OCI-LY3 (cell line): Measurements from ENCODE around the gene DTNA.

Experiments
- H2AFZ ChIP-seq: fragments of 200-600, 300-600 bp; shearing (Covaris generic); 2 replicates; pipeline ENCODE4 v1.6.0; 2014; ENCODE audit warnings: antibody characterized with exemption, low read depth, low read length
- H3K27ac ChIP-seq: fragments of 200-600, 300-600 bp; sonication (generic); 2 replicates; pipeline ENCODE4 v1.5.1; 2014; ENCODE audit warnings: mild to moderate bottlenecking, low read length, moderate library complexity, mixed read lengths
- H3K27me3 ChIP-seq: fragments of 200-600, 300-600 bp; sonication (generic); 2 replicates; pipeline ENCODE4 v1.6.1; 2014; ENCODE audit warnings: low read depth, low read length, mixed read lengths
- H3K36me3 ChIP-seq: fragments of 200-600, 300-600 bp; sonication (generic); replicated peaks from 2 replicates; pipeline ENCODE3; 2014; ENCODE audit warnings: low read depth, low read length, mixed read lengths
- H3K4me1 ChIP-seq: fragments of 300-600, 200-600 bp; sonication (generic); 2 replicates; pipeline ENCODE4 v1.6.1; 2014; ENCODE audit warnings: low read length, mixed read lengths
- H3K4me2 ChIP-seq: fragments of 200-600, 300-600 bp; sonication (generic); 2 replicates; pipeline ENCODE4 v1.6.1; 2014; ENCODE audit warnings: low read length, mixed read lengths
- H3K4me3 ChIP-seq: fragments of 300-600, 200-600 bp; sonication (generic); 2 replicates; pipeline ENCODE4 v1.5.1; 2014; ENCODE audit warnings: antibody characterized with exemption, mild to moderate bottlenecking, low read length, moderate library complexity
- H3K79me2 ChIP-seq: fragments of 300-600, 200-600 bp; shearing (Covaris generic); 2 replicates; pipeline ENCODE4 v1.6.1; 2014; ENCODE audit warnings: mild to moderate bottlenecking, low read length, mixed read lengths
- H3K9ac ChIP-seq: fragments of 300-600, 200-600 bp; shearing (Covaris generic); 2 replicates; pipeline ENCODE4 v1.6.0; 2014; ENCODE audit warnings: mild to moderate bottlenecking, low read length, moderate library complexity
- H3K9me3 ChIP-seq: fragments of 200-600, 300-600 bp; shearing (Covaris generic); 2 replicates; pipeline ENCODE4 v1.6.1; 2014; ENCODE audit warnings: low read length, mixed read lengths; ENCODE audit not compliant: insufficient read depth
- H4K20me1 ChIP-seq: fragments of 200-600, 300-600 bp; sonication (generic); 2 replicates; pipeline ENCODE4 v1.6.1; 2016; ENCODE audit warnings: low read length, mixed read lengths; ENCODE audit not compliant: insufficient read depth
- EZH2phosphoT487 ChIP-seq: fragments of 200-600 bp; shearing (Covaris generic); IDR thresholded peaks from 2 replicates; pipeline ENCODE4 v1.6.1; 2018; ENCODE audit warnings: antibody characterized with exemption, mixed run types, low read depth
- TF ChIP-seq, protein P1 (sequence below): fragments of 200-600, 300-600 bp; sonication (generic); IDR thresholded peaks from 2 replicates; pipeline ENCODE4 v1.5.1; 2014; ENCODE audit warnings: antibody characterized with exemption, low read length, low read depth

The DTNA gene

DNA sequence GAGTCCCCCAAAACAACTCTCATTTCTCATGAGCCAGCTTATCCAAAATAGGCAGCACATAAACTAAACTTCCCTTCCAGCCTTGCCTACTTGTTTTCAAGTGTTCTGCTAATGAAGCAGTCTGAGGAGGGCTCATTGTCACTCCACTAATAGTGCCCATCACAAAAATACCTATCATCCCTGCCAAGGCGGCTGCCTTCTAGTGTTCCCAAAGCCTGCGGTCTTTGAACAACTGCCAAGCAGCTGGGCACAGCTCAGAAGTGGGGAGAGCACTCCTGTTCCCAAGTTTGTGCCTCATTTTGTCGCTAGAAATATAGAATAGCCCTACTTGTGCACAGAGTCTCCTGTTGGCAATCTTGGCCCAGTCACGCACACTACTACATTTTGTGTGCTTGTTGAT, 50.3 kb downstream of the DTNA start:
- Histone ChIP-seq H2AFZ (no peak overlapping the region), H3K27ac (no peak overlapping the region), H3K79me2 (no peaks in the 10 kb centered on the region), H3K9me3 (no peaks in the 10 kb centered on the region), H3K36me3 (no peaks in the 10 kb centered on the region), H3K27me3 (no peaks in the 10 kb centered on the region), H3K4me1 (no peaks in the 10 kb centered on the region), H3K4me2 (no peak overlapping the region), H4K20me1 (no peaks in the 10 kb centered on the region), H3K9ac (no peak overlapping the region), H3K4me3 (no peak overlapping the region)
- TF ChIP-seq, protein P1, sequence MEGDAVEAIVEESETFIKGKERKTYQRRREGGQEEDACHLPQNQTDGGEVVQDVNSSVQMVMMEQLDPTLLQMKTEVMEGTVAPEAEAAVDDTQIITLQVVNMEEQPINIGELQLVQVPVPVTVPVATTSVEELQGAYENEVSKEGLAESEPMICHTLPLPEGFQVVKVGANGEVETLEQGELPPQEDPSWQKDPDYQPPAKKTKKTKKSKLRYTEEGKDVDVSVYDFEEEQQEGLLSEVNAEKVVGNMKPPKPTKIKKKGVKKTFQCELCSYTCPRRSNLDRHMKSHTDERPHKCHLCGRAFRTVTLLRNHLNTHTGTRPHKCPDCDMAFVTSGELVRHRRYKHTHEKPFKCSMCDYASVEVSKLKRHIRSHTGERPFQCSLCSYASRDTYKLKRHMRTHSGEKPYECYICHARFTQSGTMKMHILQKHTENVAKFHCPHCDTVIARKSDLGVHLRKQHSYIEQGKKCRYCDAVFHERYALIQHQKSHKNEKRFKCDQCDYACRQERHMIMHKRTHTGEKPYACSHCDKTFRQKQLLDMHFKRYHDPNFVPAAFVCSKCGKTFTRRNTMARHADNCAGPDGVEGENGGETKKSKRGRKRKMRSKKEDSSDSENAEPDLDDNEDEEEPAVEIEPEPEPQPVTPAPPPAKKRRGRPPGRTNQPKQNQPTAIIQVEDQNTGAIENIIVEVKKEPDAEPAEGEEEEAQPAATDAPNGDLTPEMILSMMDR = no peak
- no peak for TF ChIP-seq EZH2phosphoT487

DNA sequence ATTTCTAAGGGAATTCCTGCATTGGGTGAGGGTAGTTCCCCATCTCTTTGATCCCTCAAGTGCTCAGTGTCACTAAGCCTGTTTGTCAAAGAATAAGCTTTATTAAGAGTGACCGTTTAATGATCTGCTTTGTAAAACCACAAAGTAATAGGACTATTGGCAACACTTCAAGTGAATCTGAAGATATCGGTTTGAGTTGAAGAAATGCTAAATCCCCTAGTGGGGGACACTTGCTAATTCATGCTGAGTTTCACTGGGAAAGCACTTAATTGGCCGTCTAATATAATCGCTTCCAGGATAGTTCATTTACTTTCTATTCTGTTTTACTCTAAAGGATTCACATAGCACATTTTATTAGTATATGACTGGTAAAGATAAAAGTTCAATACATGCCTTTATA, 54.4 kb downstream of the DTNA start:
- Histone ChIP-seq H4K20me1 (no peaks in the 10 kb centered on the region), H3K4me3 (no peak overlapping the region), H3K36me3 (no peaks in the 10 kb centered on the region), H3K9ac (no peak overlapping the region), H2AFZ (no peak overlapping the region), H3K4me2 (no peak overlapping the region), H3K9me3 (no peaks in the 10 kb centered on the region), H3K27me3 (no peaks in the 10 kb centered on the region), H3K4me1 (0 out of 2 replicates have a peak, but pooled peaks cover 2% of the 10 kb centered on the region), H3K79me2 (no peaks in the 10 kb centered on the region), H3K27ac (no peak overlapping the region)
- no peak for TF ChIP-seq EZH2phosphoT487
- TF ChIP-seq, protein P1 = no peak

- Histone ChIP-seq H3K27me3 (no peaks in the 10 kb centered on the region), H3K4me3 (no peak overlapping the region), H3K4me2 (no peak overlapping the region), H3K36me3 (no peaks in the 10 kb centered on the region), H4K20me1 (no peaks in the 10 kb centered on the region), H3K4me1 (0 out of 2 replicates have a peak, but pooled peaks cover 2% of the 10 kb centered on the region), H3K9me3 (no peaks in the 10 kb centered on the region), H3K79me2 (no peaks in the 10 kb centered on the region), H3K9ac (no peak overlapping the region), H2AFZ (no peak overlapping the region; the same call in 1 of the 2 replicates), H3K27ac (no peak overlapping the region)
- no peak for TF ChIP-seq EZH2phosphoT487
- TF ChIP-seq, protein P1 = no peak
Observed at GRCh38 chr18:34767601-34768027, 57.5 kb downstream of the DTNA start.

DNA sequence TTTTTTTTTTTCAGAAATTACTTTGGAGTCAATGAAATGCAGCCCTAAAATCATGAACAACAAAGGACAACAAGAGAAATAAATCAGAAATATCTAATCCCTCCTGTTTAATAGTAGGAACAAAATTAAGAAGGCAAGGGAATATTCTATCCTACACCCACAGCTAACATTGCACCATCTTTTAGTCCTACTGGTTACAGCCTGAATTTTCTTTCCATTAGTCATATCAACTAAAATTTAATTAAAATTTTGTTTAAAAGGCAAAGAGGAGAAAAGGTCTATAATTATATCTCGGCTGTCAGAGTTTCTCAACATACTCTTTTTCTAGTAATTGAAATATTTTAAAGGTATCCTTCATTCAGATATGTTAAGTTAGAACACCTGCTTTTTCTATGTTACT, 61.9 kb downstream of the DTNA start:
- TF ChIP-seq, protein P1 = no peak
- no peak for TF ChIP-seq EZH2phosphoT487
- Histone ChIP-seq H4K20me1 (no peaks in the 10 kb centered on the region), H2AFZ (no peak overlapping the region), H3K27me3 (no peaks in the 10 kb centered on the region), H3K4me2 (no peak overlapping the region), H3K9ac (no peak overlapping the region), H3K36me3 (no peaks in the 10 kb centered on the region), H3K4me3 (no peak overlapping the region), H3K9me3 (no peaks in the 10 kb centered on the region), H3K4me1 (0 out of 2 replicates have a peak, but pooled peaks cover 2% of the 10 kb centered on the region), H3K79me2 (no peaks in the 10 kb centered on the region), H3K27ac (no peak overlapping the region)
